Measurements from ENCODE around the gene PPP1R36.
"Not testable (repeated sequence)": the region's sequence is repeated elsewhere in the genome, so short reads cannot be mapped to it uniquely, and the experiment has no call there.

The PPP1R36 gene, protein sequence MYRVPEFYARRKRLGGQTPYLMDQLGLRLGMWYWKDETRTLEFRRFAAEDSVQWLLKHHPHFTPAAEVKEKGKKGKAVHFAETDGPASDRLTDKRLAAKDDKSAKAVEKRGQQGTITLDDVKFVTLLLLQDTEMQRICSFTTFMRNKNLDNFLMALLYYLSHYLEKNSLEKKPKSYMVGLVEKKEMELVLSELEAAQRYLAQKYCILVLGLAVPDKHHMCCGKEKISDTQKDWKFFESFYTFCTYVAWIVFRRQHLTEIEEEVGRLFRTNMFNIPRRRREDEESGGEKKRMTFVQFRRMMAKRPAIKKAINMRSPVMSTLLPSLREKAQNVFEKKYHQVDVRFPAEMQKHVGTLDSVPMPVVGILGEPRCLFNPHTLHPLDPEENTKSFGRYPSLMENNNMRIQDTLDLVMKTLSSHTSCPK

GRCh38 chr14:64549791-64550620, at the start of gene PPP1R36:
Gene PPP1R36 (plus strand): TSS chr14:64549961. CDS start chr14:64549998, 37 bp downstream.
- peak; percentile 35 to 66 for DNase-seq

DNA sequence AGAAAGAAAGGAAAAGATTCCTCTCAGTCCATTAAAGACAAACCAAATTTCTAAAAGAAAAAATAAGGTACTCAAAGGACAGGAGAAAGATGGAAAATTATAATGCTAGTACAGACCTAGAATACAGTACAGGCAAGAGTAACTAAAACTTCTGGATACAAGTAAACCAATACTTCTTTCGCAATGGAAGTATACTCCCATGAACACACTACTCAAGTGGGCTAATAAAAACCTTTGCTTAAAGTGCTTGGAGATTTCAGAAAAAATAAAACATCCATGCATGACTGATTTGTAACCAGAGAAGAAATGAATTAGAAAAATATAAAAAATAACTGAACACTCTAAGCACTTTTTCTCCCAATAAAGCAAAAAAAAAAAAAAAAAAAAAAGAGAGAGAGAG, 49.7 kb upstream of the PPP1R36 start:
- no peak for DNase-seq

- DNase-seq: no peak
Observed at GRCh38 chr14:64501411-64502171, 48.2 kb upstream of the PPP1R36 start.

DNA sequence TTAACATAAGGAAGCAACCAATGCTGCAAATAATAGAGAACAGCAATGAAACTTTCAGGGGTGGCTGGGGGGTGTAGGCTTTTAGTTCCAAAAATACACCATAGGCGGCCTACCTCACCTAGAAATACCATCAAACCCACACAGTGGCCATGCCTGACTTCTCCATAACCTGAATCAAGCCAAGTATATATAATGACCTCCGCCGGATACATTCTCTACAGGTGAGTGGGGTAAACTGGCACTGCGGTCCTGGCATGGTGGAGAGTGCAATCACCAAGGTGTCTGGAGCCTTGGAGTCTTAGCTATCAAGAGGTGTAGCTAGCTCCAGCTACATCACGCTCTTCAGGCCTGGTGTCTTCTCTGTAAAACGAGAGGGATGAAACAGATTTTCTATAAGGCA, 47.3 kb upstream of the PPP1R36 start:
- no peak for DNase-seq

- DNase-seq: no peak
Observed at GRCh38 chr14:64502887-64503433, 46.8 kb upstream of the PPP1R36 start.

GRCh38 chr14:64503434-64504309, 46.1 kb upstream of the PPP1R36 start, which contains the start of gene ZBTB25:
Gene ZBTB25 (minus strand): TSS chr14:64503838. CDS start chr14:64490533, 13,305 bp downstream.
- peak; percentile 80 to 81 for DNase-seq

GRCh38 chr14:64504310-64504896, 45.4 kb upstream of the PPP1R36 start, which contains the start of gene ZBTB1:
Gene ZBTB1 (plus strand): TSS chr14:64504770. CDS start chr14:64521505, 16,735 bp downstream.
- DNase-seq: peak; percentile 49 to 56

GRCh38 chr14:64504897-64505794, 44.6 kb upstream of the PPP1R36 start:
- DNase-seq: peak; percentile 56 to 60

GRCh38 chr14:64506721-64507120, 43.0 kb upstream of the PPP1R36 start:
- no peak for DNase-seq

DNA sequence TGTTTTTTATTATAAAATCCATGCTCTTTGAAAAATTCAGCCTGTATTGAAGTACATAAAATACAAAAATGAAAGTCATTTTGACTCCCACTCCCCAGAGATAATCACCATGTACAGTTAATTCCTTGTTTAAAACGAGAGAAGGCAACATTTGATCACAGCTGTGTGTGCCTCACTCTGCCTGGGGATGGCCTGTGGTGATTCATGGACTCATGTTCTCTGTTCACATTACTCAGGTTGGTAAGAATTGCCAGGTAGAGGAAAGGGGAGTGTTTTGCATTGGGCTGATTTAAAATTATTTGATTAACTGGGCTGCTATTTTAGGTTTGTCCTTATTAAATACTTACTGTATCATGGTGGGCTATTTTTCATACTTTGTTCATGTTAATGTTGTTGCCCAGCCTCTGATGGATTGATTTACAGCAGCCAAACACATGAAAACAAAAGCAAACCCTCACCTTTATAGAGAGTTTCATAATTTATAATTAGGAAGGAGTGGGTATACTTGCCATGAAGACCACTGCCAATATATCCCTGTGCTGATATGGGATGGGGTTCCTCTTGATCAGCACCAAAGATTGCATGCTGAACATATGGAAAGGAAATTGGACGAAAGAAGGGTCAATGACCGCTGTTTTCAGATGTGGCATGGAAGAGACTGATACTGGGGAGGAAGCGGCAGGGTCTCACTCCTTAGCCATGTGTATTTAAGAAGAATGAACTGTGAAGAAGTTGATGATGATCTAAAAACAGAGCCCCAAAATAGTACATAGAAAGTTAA, 42.2 kb upstream of the PPP1R36 start:
- DNase-seq: no peak

DNA sequence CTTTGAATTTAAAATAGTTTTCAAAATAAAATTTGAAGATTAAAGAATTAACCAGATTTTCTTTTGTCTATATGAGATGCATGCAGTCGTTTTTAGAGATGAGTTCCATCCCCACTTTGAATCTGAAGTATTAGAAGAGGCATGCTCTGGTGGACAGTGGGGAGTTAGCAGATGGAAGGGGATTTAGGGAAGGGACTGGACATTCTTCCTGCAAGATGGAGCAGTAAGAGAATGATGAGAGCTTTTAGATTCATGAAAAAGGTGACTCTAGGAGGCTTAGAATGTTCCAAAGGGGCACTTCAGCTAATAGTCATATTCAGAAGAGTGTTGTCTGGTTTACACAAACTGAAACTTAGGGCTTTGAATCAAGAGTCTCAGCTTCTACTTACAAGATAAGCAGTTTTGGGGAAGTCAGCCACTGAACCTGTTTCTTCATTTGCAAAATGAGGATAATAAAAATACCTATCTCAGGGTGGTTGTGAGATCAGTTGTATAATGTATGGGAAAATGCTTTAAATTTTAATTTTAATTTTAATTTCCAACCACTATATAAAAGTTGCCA, 41.5 kb upstream of the PPP1R36 start:
- no peak for DNase-seq

GRCh38 chr14:64509036-64509435, 40.7 kb upstream of the PPP1R36 start:
- DNase-seq: no peak

GRCh38 chr14:64510825-64511671, 38.7 kb upstream of the PPP1R36 start:
- peak; percentile 31 to 58 for DNase-seq

GRCh38 chr14:64513271-64513670, 36.5 kb upstream of the PPP1R36 start:
- DNase-seq: no peak

GRCh38 chr14:64515053-64515452, 34.7 kb upstream of the PPP1R36 start:
- DNase-seq: no peak

- DNase-seq: no peak
Observed at GRCh38 chr14:64516969-64517368, 32.8 kb upstream of the PPP1R36 start.

DNA sequence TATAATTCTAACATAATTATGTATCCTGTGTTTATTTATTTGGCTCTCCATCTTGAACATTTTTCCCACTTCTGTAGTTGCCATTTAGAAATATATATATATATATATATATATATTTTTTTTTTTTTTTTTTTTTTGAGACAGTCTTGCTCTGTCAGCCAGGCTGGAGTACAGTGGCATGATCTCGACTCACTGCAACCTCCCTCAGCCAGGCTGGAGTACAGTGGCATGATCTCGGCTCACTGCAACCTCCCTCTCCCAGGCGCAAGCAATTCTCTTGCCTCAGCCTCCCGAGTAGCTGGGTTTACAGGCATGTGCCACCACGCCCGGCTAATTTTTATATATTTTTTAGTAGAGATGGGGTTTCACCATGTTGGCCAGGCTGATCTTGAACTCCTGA, 32.1 kb upstream of the PPP1R36 start:
- DNase-seq: not testable (repeated sequence)

DNA sequence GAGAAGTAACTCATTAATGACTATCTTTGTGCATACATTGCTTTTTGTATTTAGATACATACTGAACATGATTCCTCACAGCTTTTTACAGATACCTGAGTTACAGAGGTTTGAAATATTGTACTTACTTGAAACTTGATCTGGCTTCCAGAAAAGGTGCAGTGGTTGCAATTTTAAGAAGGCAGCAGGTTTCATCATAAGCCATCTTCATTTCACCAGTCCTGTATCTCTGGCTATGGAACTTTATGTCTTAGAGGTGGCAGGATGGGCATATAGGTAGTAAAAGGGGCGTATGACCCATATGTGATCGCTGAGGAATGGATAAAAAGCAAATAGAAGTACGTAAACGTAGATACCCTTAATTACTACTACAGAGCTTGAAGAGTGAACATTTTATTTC, 31.5 kb upstream of the PPP1R36 start:
- DNase-seq: no peak

Measured in NCI-H1930 (cell line).